ENCODE data around the gene FHAD1. TPM values are rescaled to one million over a fixed set of nuclear protein-coding genes. Genes with fewer than 3 reads are reported as not detected.
A peak's percentile ranks its signal among the peaks of the same experiment; 100 is the strongest.

Gene FHAD1
- polyA plus RNA-seq, 4 donors, result 0.22 to 0.58 (median 0.36) TPM

GRCh38 chr1:15331180-15331579 lies 84.2 kb downstream of the FHAD1 start:
- Histone ChIP-seq H3K27ac (ENCODE audit: low read depth in 1 of 3, low read length in 2 of 3) (no peak overlapping the region), H3K4me3 (ENCODE audit: low read depth in 1 of 3, low read length in 3 of 3) (no peak overlapping the region), H3K9me3 (ENCODE audit: control insufficient read depth in 2 of 2, insufficient read depth in 1 of 2, low read depth in 1 of 2, low read length in 1 of 2) (no peaks in the 10 kb centered on the region), H3K36me3 (ENCODE audit: control insufficient read depth in 3 of 3, insufficient read depth in 2 of 3, low read depth in 1 of 3, low read length in 3 of 3) (no peaks in the 10 kb centered on the region), H3K4me1 (ENCODE audit: control insufficient read depth in 3 of 3, insufficient read depth in 2 of 3, low read depth in 1 of 3, low read length in 2 of 3) (peaks cover 0 to 16% (median 5%) of the 10 kb centered on the region in 3 donors), H3K27me3 (ENCODE audit: control insufficient read depth in 3 of 3, insufficient read depth in 3 of 3, low read length in 3 of 3) (no peaks in the 10 kb centered on the region)
- no peak for FAIRE-seq
- WGBS, 3 donors, result 96 to 99% (median 98%) methylated on average over 5 of the region's 5 CpGs
- DNase-seq, result no peak

GRCh38 chr1:15331734-15332133 lies 84.7 kb downstream of the FHAD1 start:
- FAIRE-seq, result no peak
- H3K4me3 ChIP-seq (ENCODE audit: low read depth in 1 of 3, low read length in 3 of 3), result no peak overlapping the region
- peak overlapping the region in 2 of 3 donors; percentile 46 to 50 for H3K27ac ChIP-seq (ENCODE audit: low read depth in 1 of 3, low read length in 2 of 3)
- H3K36me3 ChIP-seq (ENCODE audit: control insufficient read depth in 3 of 3, insufficient read depth in 2 of 3, low read depth in 1 of 3, low read length in 3 of 3), result no peaks in the 10 kb centered on the region
- H3K27me3 ChIP-seq (ENCODE audit: control insufficient read depth in 3 of 3, insufficient read depth in 3 of 3, low read length in 3 of 3), result no peaks in the 10 kb centered on the region
- no peaks in the 10 kb centered on the region for H3K9me3 ChIP-seq (ENCODE audit: control insufficient read depth in 2 of 2, insufficient read depth in 1 of 2, low read depth in 1 of 2, low read length in 1 of 2)
- peak; percentile 57 to 88 for DNase-seq
- peaks cover 0 to 16% (median 5%) of the 10 kb centered on the region in 3 donors for H3K4me1 ChIP-seq (ENCODE audit: control insufficient read depth in 3 of 3, insufficient read depth in 2 of 3, low read depth in 1 of 3, low read length in 2 of 3)
- WGBS, 3 donors, result 19 to 53% (median 23%) methylated on average over 2 of the region's 2 CpGs

- no peak for FAIRE-seq
- 77 to 80% (median 79%) methylated on average over 4 of the region's 4 CpGs for WGBS, 3 donors
Measured at GRCh38 chr1:15332525-15332924, 85.5 kb downstream of the FHAD1 start.

GRCh38 chr1:15332952-15333715 lies 86.1 kb downstream of the FHAD1 start:
- 88 to 91% (median 90%) methylated on average over 11 of the region's 11 CpGs for WGBS, 3 donors
- Histone ChIP-seq H3K4me3 (ENCODE audit: low read depth in 1 of 3, low read length in 3 of 3) (no peak overlapping the region), H3K9me3 (ENCODE audit: control insufficient read depth in 2 of 2, insufficient read depth in 1 of 2, low read depth in 1 of 2, low read length in 1 of 2) (no peaks in the 10 kb centered on the region), H3K27ac (ENCODE audit: low read depth in 1 of 3, low read length in 2 of 3) (no peak overlapping the region), H3K36me3 (ENCODE audit: control insufficient read depth in 3 of 3, insufficient read depth in 2 of 3, low read depth in 1 of 3, low read length in 3 of 3) (no peaks in the 10 kb centered on the region), H3K27me3 (ENCODE audit: control insufficient read depth in 3 of 3, insufficient read depth in 3 of 3, low read length in 3 of 3) (no peaks in the 10 kb centered on the region), H3K4me1 (ENCODE audit: control insufficient read depth in 3 of 3, insufficient read depth in 2 of 3, low read depth in 1 of 3, low read length in 2 of 3) (peaks cover 0 to 13% (median 5%) of the 10 kb centered on the region in 3 donors)
- FAIRE-seq (no peak), DNase-seq (no peak)

More at GRCh38 chr1:15332525-15332924, 85.5 kb downstream of the FHAD1 start:
- DNase-seq, result no peak
- Histone ChIP-seq H3K36me3 (ENCODE audit: control insufficient read depth in 3 of 3, insufficient read depth in 2 of 3, low read depth in 1 of 3, low read length in 3 of 3) (no peaks in the 10 kb centered on the region), H3K9me3 (ENCODE audit: control insufficient read depth in 2 of 2, insufficient read depth in 1 of 2, low read depth in 1 of 2, low read length in 1 of 2) (no peaks in the 10 kb centered on the region), H3K4me3 (ENCODE audit: low read depth in 1 of 3, low read length in 3 of 3) (no peak overlapping the region), H3K27me3 (ENCODE audit: control insufficient read depth in 3 of 3, insufficient read depth in 3 of 3, low read length in 3 of 3) (no peaks in the 10 kb centered on the region), H3K27ac (ENCODE audit: low read depth in 1 of 3, low read length in 2 of 3) (peak overlapping the region in 1 of 3 donors; percentile 50), H3K4me1 (ENCODE audit: control insufficient read depth in 3 of 3, insufficient read depth in 2 of 3, low read depth in 1 of 3, low read length in 2 of 3) (peaks cover 0 to 13% (median 5%) of the 10 kb centered on the region in 3 donors)

GRCh38 chr1:15334995-15335394 lies 88.0 kb downstream of the FHAD1 start:
- FAIRE-seq (no peak), DNase-seq (no peak)
- 90 to 92% (median 91%) methylated on average over 10 of the region's 10 CpGs for WGBS, 3 donors

GRCh38 chr1:15336866-15337265 lies 89.8 kb downstream of the FHAD1 start:
- Histone ChIP-seq H3K4me3 (ENCODE audit: low read depth in 1 of 3, low read length in 3 of 3) (no peak overlapping the region), H3K4me1 (ENCODE audit: control insufficient read depth in 3 of 3, insufficient read depth in 2 of 3, low read depth in 1 of 3, low read length in 2 of 3) (peaks cover 2 to 28% (median 10%) of the 10 kb centered on the region in 3 donors), H3K27me3 (ENCODE audit: control insufficient read depth in 3 of 3, insufficient read depth in 3 of 3, low read length in 3 of 3) (no peaks in the 10 kb centered on the region), H3K9me3 (ENCODE audit: control insufficient read depth in 2 of 2, insufficient read depth in 1 of 2, low read depth in 1 of 2, low read length in 1 of 2) (peaks cover 0 to 5% of the 10 kb centered on the region in 2 donors), H3K36me3 (ENCODE audit: control insufficient read depth in 3 of 3, insufficient read depth in 2 of 3, low read depth in 1 of 3, low read length in 3 of 3) (no peaks in the 10 kb centered on the region), H3K27ac (ENCODE audit: low read depth in 1 of 3, low read length in 2 of 3) (peak overlapping the region in 1 of 3 donors; percentile 46)
- DNase-seq (no peak), FAIRE-seq (no peak)
- 74 to 83% (median 80%) methylated on average over 7 of the region's 7 CpGs for WGBS, 3 donors

More at GRCh38 chr1:15334995-15335394, 88.0 kb downstream of the FHAD1 start:
- Histone ChIP-seq H3K36me3 (ENCODE audit: control insufficient read depth in 3 of 3, insufficient read depth in 2 of 3, low read depth in 1 of 3, low read length in 3 of 3) (no peaks in the 10 kb centered on the region), H3K9me3 (ENCODE audit: control insufficient read depth in 2 of 2, insufficient read depth in 1 of 2, low read depth in 1 of 2, low read length in 1 of 2) (no peaks in the 10 kb centered on the region), H3K4me3 (ENCODE audit: low read depth in 1 of 3, low read length in 3 of 3) (no peak overlapping the region), H3K27ac (ENCODE audit: low read depth in 1 of 3, low read length in 2 of 3) (no peak overlapping the region), H3K27me3 (ENCODE audit: control insufficient read depth in 3 of 3, insufficient read depth in 3 of 3, low read length in 3 of 3) (no peaks in the 10 kb centered on the region), H3K4me1 (ENCODE audit: control insufficient read depth in 3 of 3, insufficient read depth in 2 of 3, low read depth in 1 of 3, low read length in 2 of 3) (peaks cover 0 to 27% (median 5%) of the 10 kb centered on the region in 3 donors)

- H3K4me1 ChIP-seq (ENCODE audit: control insufficient read depth in 3 of 3, insufficient read depth in 2 of 3, low read depth in 1 of 3, low read length in 2 of 3), result peaks cover 2 to 19% (median 8%) of the 10 kb centered on the region in 3 donors
- 56 to 86% (median 78%) methylated on average over 17 of the region's 17 CpGs for WGBS, 3 donors
- no peaks in the 10 kb centered on the region for H3K27me3 ChIP-seq (ENCODE audit: control insufficient read depth in 3 of 3, insufficient read depth in 3 of 3, low read length in 3 of 3)
- H3K4me3 ChIP-seq (ENCODE audit: low read depth in 1 of 3, low read length in 3 of 3), result no peak overlapping the region
- no peaks in the 10 kb centered on the region for H3K36me3 ChIP-seq (ENCODE audit: control insufficient read depth in 3 of 3, insufficient read depth in 2 of 3, low read depth in 1 of 3, low read length in 3 of 3)
- no peak for FAIRE-seq
- H3K9me3 ChIP-seq (ENCODE audit: control insufficient read depth in 2 of 2, insufficient read depth in 1 of 2, low read depth in 1 of 2, low read length in 1 of 2), result peaks cover 0 to 5% of the 10 kb centered on the region in 2 donors
- DNase-seq, result no peak
- peak overlapping the region in 1 of 3 donors; percentile 59 for H3K27ac ChIP-seq (ENCODE audit: low read depth in 1 of 3, low read length in 2 of 3)
Measured at GRCh38 chr1:15337656-15338402, 90.8 kb downstream of the FHAD1 start.

GRCh38 chr1:15339570-15339969 lies 92.5 kb downstream of the FHAD1 start:
- Histone ChIP-seq H3K27ac (ENCODE audit: low read depth in 1 of 3, low read length in 2 of 3) (peak overlapping the region; percentile 39 to 65 (median 44)), H3K4me3 (ENCODE audit: low read depth in 1 of 3, low read length in 3 of 3) (no peak overlapping the region), H3K36me3 (ENCODE audit: control insufficient read depth in 3 of 3, insufficient read depth in 2 of 3, low read depth in 1 of 3, low read length in 3 of 3) (no peaks in the 10 kb centered on the region), H3K4me1 (ENCODE audit: control insufficient read depth in 3 of 3, insufficient read depth in 2 of 3, low read depth in 1 of 3, low read length in 2 of 3) (peaks cover 2 to 19% (median 8%) of the 10 kb centered on the region in 3 donors), H3K27me3 (ENCODE audit: control insufficient read depth in 3 of 3, insufficient read depth in 3 of 3, low read length in 3 of 3) (no peaks in the 10 kb centered on the region), H3K9me3 (ENCODE audit: control insufficient read depth in 2 of 2, insufficient read depth in 1 of 2, low read depth in 1 of 2, low read length in 1 of 2) (peaks cover 0 to 5% of the 10 kb centered on the region in 2 donors)
- WGBS, 3 donors, result 19 to 71% (median 41%) methylated on average over 4 of the region's 4 CpGs
- DNase-seq (peak; percentile 66 to 83), FAIRE-seq (no peak)

Data from small intestine (tissue), 7 donors.